Measurements from ENCODE around the gene BCDIN3D.

DNA sequence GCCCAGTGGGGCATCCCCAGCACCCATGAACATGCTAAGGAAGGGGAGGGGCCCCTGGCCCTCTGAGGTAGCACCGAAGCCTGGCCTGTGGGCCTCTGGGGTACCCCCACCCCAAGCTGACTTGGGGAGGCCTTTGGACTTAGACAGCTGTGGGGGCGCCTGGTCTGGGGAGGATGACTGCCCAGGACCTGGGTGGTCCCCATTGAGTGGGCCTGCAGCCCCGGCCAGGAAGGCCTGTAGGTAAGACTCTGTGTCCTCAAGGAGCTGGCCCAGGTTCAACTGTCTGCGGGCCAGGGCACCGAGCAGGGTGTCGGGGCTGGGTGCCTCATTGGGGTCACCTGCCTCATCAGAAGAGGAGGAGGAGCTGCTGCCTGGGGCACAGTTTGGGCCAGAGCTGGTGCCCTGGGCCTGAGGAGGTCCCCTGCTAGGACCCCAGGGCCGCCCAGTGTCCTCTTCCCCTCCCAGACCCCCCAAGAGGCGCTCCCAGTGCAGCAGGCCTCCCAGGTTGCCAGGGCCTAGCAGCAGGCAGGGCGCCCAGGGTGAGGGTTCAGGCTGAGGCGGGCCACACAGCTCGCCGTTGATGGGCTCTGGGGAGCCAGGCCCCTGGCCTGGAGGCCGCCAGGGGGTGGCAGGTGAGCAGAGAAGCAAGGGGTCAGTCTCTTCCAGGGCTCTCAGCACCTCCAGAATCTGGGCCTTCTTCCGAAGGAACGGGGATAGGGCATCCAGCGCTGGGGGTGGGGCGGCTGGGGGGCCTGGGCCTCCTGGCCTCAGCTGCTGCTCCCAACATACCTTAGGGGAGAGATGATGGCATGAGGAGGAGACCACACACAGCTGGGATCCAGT lies 46.1 kb downstream of the BCDIN3D start:
- TF ChIP-seq SUZ12 (IDR thresholded peaks at IDR 0.05) (no peak), SP1 (IDR thresholded peaks at IDR 0.05) (no peak)
- TF ChIP-seq, protein P1, sequence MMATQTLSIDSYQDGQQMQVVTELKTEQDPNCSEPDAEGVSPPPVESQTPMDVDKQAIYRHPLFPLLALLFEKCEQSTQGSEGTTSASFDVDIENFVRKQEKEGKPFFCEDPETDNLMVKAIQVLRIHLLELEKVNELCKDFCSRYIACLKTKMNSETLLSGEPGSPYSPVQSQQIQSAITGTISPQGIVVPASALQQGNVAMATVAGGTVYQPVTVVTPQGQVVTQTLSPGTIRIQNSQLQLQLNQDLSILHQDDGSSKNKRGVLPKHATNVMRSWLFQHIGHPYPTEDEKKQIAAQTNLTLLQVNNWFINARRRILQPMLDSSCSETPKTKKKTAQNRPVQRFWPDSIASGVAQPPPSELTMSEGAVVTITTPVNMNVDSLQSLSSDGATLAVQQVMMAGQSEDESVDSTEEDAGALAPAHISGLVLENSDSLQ (IDR thresholded peaks at IDR 0.05): no peak

Data from HEK293T (cell line).